Measurements from ENCODE around the gene PUM1.
"Not testable (repeated sequence)": the region's sequence is repeated elsewhere in the genome, so short reads cannot be mapped to it uniquely, and the experiment has no call there.

Gene PUM1

DNA sequence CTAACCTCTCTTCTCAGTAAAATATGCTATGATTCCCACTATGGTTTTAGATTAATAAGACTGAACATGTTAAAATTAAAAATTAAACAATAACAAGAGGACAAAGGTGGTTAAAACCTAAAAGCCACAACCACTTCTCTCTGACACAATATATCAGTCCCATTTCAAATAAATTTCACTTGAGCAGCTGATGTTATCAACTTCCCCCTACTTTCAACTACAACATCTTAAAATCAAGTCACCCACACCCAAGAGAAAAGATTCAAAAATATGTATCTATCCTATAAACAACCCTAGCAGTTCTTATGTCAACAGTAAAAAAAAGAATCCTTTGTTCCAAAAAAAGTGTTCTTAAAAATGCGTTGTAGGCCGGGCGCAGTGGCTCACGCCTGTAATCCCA, 7.5 kb downstream of the PUM1 start:
- Histone ChIP-seq H3K36me3 (replicated peaks) (peaks cover 37% of the 10 kb centered on the region), H3K4me3 (ENCODE audit: low read depth, low read length) (no peak overlapping the region), H3K27me3 (replicated peaks) (no peaks in the 10 kb centered on the region), H3K27ac (no peak overlapping the region)
- DNase-seq, result no peak
- TF ChIP-seq CTCF (IDR thresholded peaks at IDR 0.05; ENCODE audit: low read depth, low read length, missing control alignments), result no peak
- in situ Hi-C loops (cut with HindIII; ENCODE audit: low pct_ligation_motif_present, low sequenced_read_pairs), result no loop called here

DNA sequence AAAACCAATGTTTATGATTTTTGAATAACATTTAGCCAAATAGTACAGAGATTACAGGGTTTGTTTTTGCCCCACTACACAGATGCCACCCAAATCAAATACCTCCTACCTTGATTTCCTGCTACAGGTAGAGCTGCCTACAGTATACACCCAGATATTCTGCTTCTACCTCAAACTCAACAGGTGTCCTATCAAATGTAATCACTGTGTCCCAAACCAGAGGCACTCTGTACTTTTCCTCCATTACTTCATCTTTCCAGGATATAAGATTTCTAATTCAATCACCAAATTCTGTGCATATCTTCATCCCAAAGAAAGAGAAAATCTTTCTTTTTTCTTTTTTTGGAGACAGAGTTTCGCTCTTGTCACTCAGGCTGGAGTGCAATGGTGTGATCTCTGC, 9.6 kb downstream of the PUM1 start:
- Histone ChIP-seq H3K27me3 (replicated peaks) (no peaks in the 10 kb centered on the region), H3K27ac (no peak overlapping the region), H3K36me3 (replicated peaks) (peaks cover 37% of the 10 kb centered on the region), H3K4me3 (ENCODE audit: low read depth, low read length) (no peak overlapping the region)
- no peak for TF ChIP-seq CTCF (IDR thresholded peaks at IDR 0.05; ENCODE audit: low read depth, low read length, missing control alignments)
- in situ Hi-C loops (cut with HindIII; ENCODE audit: low pct_ligation_motif_present, low sequenced_read_pairs), result no loop called here
- no peak for DNase-seq

DNA sequence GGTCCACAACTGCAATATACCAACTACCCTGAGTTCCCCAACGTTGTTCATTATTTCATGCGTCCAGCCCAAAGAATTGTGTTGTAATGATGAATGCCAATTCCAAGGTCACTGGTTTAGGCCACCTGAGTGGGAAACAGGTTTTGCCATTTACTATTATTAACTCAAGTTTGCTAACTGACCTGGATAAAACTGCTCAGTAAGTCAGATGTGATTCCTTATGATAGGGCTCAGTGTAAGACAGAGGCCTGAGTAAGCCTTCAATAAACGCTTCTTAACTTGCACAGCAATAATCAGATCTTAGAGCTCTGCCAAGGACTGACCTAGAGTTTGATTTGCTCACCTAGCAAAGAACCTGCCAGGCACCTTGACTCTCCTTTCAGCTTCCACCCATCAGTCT, 10.0 kb downstream of the PUM1 start:
- DNase-seq, result no peak
- Histone ChIP-seq H3K4me3 (ENCODE audit: low read depth, low read length) (no peak overlapping the region), H3K36me3 (replicated peaks) (peaks cover 36% of the 10 kb centered on the region), H3K27me3 (replicated peaks) (no peaks in the 10 kb centered on the region), H3K27ac (no peak overlapping the region)
- in situ Hi-C loops (cut with HindIII; ENCODE audit: low pct_ligation_motif_present, low sequenced_read_pairs), result no loop called here
- TF ChIP-seq CTCF (IDR thresholded peaks at IDR 0.05; ENCODE audit: low read depth, low read length, missing control alignments), result no peak

DNA sequence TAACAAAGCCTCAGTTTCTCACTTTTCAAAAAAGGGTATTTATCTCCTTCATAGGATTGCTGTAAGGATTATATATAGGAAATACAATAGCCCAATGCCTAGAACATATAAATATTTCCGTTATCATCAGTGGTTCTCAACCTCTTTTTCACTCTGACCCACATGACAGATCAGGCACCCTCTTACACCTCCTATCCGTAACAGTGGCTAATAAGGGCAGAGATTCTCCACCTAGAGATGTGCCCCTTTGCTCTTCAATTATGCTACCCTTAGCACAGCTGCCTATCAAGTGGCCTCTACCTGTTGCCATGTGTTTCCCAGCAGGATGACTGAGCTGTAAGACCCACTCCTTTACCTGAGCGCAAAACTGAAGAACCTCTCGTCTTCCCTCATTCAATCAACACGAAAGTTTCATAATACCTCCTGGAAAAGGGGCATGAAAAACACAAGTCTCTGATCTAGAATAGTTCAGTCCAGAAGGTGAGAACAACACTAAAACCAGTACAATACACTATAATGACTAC, 10.5 kb downstream of the PUM1 start:
- in situ Hi-C loops (cut with HindIII; ENCODE audit: low pct_ligation_motif_present, low sequenced_read_pairs), result no loop called here
- H3K27me3 ChIP-seq (replicated peaks), result no peaks in the 10 kb centered on the region
- no peak overlapping the region for H3K27ac ChIP-seq
- DNase-seq, result no peak
- H3K36me3 ChIP-seq (replicated peaks), result peaks cover 33% of the 10 kb centered on the region
- no peak overlapping the region for H3K4me3 ChIP-seq (ENCODE audit: low read depth, low read length)
- TF ChIP-seq CTCF (IDR thresholded peaks at IDR 0.05; ENCODE audit: low read depth, low read length, missing control alignments), result no peak

DNA sequence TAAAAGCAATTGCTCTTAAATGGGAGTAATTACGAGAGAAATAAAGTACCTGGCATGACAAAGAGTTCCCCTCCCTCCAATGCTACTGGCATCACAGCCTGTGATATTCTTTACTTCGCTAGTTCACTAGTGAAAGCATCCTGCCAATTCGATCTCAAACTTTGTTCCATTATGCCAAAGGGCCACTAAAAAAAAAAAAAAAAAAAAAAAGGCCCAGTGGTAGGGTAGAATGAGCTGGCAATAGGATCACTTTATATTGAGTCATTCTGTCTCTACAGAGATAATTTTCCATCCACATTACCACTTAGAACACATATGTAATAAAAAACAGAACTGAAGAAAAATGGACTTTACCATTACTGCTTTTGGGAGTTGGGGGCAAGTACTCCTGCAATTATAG, 11.2 kb downstream of the PUM1 start:
- in situ Hi-C loops (cut with HindIII; ENCODE audit: low pct_ligation_motif_present, low sequenced_read_pairs), result no loop called here
- H3K4me3 ChIP-seq (ENCODE audit: low read depth, low read length), result no peak overlapping the region
- no peak for DNase-seq
- TF ChIP-seq CTCF (IDR thresholded peaks at IDR 0.05; ENCODE audit: low read depth, low read length, missing control alignments), result no peak
- H3K27me3 ChIP-seq (replicated peaks), result no peaks in the 10 kb centered on the region
- H3K27ac ChIP-seq, result no peak overlapping the region
- H3K36me3 ChIP-seq (replicated peaks), result peaks cover 33% of the 10 kb centered on the region

DNA sequence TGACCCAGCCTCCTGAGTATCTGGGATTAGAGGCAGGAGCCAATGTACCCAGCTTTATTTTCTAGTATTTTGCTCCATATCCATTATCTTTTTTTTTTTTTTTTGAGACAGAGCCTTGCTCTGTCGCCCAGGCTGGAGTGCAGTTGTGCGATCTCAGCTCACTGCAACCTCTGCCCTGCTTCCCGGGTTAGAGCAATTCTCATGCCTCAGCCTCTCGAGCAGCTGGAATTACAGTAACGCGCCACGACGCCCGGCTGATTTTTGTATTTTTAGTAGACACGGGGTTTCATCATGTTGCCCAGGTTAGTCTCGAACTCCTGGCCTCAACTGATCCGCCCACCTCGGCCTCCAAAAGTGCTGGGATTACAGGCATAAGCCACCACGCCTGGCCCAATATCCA, 12.9 kb downstream of the PUM1 start:
- H3K36me3 ChIP-seq (replicated peaks), result peaks cover 18% of the 10 kb centered on the region
- H3K4me3 ChIP-seq (ENCODE audit: low read depth, low read length); in situ Hi-C loops (cut with HindIII; ENCODE audit: low pct_ligation_motif_present, low sequenced_read_pairs); H3K27me3 ChIP-seq (replicated peaks); DNase-seq; H3K27ac ChIP-seq: not testable (repeated sequence)

Data from brain microvascular endothelial cell (primary cell).